NCI-H748 treated with DMSO at 0.1 percent for 48 hours (cell line): ENCODE measurements around the gene MAP3K14.
A peak's percentile ranks its signal among the peaks of the same experiment; 100 is the strongest.
"Not testable (repeated sequence)": the region's sequence is repeated elsewhere in the genome, so short reads cannot be mapped to it uniquely, and the experiment has no call there.

Source experiments
- DNase-seq: peaks from one replicate; lab custom pipeline; 2025; lab: John Stamatoyannopoulos, UW

MAP3K14 gene

DNA sequence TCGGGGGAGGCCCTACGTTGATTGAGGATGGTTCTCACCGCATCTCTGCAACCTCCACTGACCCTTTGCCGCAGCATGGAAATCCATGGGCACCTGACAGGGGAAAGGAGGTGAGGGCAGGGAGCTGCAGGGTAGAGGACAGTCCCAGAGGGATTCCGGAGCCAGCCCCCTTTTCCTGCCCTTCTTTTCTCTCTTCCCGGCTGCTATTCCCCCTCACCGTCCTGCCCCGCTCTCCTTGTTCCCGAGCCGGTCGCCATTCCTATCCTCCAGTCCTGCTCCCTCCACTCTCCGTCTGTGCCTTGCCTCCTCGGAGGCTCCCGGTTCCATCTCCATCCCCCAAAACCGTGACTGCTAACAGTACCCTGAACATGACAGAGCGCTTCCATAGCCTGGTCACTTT, 59.7 kb downstream of the MAP3K14 start:
- no peak for DNase-seq

DNA sequence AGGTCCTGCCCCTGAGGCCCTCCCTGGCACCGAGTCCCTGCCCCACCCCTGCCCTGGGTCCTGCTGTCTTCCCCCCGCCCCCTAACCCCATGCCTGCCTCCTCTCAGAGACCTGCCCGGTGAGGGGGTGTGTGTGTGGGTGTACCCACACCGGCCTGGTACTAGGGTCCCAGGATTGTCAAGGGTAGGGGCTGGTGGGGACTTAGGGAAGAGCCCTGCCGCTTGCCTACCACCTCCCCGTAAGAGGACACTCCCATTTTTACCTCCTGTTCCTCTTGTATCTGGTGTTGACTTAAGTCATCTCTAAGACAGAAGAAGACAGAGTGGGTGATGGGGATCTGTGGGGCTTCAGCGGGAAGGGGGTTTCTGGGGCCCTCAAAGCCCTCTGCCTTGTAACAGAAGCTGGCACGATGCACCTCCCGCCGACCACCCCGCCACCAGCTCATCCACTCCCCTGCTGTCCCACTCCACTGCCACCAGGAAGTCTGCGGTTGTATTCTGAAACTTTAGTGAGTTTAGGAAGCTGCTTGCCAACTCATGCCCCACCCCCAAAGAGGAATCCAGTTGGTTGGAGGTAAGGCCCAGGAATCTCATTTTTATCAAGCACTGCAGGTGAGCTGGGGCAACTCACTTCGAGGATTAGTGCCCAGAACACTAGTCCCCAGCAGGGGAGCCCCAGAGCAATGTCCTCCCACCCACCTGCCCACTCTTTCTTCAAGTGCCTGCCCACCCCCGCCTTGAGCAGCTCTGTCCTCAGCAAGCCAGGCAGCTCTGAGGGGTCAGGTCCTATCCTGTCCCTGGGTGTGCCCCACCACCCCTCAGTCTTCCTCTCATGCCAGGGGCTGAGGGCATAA, 60.5 kb downstream of the MAP3K14 start:
- no peak for DNase-seq

DNA sequence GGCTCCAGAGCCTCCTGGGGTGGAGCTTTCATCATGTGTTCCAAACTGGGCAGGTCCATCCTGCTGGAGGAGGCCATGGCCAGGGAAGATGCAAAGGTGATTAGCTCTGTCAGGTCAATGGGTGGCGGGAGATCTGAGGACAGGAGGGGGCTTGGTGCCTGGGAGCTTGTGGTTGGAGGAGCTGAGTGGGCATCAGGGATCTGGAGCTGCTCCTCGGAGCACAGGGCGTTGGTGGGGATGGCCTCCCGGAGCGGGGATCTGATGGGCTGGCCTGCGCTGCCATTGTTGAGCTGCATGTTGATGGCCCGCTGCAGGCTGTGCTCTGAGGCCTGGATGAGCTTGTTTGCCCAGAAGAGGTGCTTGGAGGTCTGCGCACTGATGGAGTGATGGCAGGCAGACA, 61.5 kb downstream of the MAP3K14 start:
- no peak for DNase-seq

DNA sequence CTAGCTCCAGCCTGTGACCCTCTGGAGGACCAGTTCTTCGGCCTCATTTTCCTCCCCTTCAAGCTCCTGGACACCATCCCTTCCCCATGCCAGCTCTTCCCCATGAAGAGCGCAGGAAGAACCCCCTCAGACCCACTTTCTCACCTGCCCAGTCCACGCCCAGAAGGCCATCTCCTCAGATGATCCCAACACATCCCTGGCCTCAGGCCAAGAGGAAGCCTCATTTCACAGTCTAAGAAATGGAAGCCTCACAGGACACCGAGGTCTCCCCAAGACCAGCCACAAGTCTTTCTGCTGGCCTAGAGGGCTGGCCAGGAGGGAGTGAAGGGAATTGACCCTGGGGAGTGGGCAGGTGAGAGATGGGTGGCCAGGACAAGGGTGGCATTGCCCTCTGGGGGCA, 62.9 kb downstream of the MAP3K14 start:
- DNase-seq: no peak

DNA sequence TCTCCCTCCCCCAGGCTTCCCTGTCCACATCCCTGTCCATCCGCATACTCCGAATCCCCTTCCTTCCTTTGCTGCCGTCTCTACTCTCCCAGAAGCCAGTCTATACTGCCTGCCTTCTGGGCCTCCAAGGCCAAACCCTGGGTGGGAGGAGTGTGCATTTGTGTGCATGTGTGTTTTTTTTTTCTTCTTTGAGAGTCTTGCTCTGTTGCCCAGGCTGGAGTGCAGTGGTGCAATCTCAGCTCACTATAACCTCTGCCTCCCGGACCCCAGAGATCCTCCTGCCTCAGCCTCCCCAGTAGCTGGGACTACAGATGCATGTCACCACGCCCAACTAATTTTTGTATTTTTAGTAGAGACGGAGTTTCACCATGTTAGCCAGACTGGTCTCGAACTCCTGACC, 63.6 kb downstream of the MAP3K14 start:
- not testable (repeated sequence) for DNase-seq

DNA sequence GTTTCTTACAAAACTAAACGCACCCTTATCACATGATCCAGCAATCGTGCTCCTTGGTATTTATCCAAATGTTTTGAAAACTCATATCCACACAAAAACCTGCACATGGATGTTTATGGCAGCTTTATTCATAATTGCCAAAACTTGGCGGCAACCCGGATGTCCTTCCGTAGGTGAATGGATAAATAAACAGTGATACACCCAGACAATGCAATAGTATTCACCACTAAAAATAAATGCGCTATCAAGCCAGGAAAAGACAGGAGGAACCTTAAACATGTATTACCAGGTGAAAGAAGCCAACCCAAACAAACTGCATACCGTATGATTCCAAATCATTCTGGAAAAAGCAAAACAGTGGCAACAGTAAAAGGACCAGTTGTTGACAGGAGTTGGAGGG, 64.9 kb downstream of the MAP3K14 start:
- no peak for DNase-seq

DNA sequence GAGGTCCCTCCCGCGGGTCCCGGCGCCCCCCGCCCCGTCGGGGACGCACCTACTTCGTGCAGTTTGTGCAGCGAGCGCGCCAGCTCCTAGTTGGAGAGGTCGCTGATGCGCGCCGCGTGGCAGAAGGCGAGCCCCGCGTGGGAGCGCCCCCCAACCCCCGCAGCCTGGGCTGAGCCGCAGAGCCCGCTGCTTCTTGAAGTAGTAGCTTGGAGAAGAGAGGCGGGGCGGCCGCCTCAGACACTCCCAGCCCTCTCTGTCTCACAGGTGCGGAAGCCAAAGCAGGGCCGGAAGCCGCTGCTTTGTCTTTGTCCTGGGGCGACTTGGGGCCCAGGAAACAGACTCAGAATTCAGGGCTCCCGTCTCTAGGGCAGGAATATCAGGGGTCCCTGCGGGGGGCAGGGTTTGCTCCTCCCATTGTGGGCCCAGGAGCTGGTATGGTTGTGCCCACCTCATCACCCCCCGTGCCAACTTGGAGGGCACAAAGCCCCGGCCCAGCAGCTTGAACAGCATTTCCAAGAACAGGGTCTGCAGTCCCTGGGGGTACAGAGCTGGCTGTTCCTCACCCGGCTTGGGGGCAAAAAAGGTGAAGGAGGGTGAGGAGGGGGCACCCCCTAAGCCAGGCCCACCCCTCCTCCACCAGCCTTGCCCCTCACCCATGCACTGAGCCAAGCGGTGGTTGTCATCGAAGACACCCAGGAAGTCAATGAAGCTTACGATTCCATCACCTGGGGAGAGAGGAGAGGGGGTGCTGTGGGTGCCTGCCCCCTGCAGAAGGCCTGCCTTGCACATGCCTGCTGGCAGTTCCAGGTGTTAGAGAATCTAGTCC, 68.5 kb downstream of the MAP3K14 start:
- peak; percentile 7 for DNase-seq

DNA sequence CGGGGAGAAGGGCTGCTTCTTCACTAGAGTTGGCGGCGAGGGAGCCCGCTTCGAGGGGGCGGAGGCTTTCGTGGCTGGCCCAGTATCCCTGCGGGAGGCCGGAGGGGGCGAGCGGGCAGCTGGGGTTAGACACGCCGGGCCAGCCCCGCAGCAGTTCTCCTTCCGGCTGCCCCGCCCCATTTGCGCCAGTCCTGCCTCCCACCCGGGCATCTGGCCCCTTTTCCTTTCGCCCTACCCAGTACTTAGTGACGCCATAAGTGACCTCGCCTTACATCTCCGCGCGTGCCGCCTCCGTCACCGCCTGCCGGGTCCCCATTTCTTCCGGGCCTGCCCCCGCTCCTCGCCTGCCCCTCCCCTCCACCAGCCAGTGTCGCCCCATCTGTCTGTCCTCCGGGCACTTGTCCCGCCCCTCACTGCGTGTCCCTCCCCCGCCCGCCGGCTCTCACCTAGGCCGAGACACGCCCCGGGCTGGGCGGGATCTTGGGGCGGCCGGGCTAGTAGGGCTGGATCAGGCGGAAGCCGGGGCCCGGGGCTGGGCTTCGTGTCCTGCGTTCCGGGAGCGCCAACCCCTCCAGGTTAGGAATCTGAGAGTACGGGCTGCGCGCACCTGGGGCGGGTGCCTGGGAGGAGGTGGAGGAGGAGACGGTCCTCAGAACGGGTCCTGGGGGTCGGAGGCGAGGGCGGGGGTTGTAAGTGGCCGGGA, 69.2 kb downstream of the MAP3K14 start:
- peak; percentile 94 for DNase-seq

DNA sequence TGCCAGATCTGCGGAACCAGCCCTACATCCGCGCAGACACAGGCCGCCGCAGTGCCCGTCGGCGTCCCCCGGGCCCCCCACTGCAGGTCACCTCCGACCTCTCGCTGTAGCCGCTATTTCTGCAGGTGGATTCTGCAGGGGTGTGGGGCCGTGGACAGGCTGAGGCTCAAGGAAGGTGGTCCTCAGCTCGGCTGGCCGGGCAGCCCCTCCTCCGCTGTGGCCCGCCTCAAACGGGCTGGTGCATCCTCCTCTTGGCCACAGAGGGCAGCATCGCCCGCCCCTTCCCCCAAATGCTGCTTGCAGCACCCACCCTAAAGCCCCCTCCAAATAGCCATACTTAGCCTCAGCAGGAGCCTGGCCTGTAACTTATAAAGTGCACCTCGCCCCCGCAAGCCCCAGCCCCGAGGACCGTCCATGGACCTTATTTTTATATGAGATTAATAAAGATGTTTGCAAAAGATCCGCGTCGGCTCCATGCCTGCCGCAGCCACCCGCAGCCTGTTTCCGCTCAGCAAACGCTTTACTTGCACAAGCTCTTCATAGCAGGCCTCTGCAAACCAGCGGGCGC, 69.9 kb downstream of the MAP3K14 start:
- DNase-seq: no peak

DNA sequence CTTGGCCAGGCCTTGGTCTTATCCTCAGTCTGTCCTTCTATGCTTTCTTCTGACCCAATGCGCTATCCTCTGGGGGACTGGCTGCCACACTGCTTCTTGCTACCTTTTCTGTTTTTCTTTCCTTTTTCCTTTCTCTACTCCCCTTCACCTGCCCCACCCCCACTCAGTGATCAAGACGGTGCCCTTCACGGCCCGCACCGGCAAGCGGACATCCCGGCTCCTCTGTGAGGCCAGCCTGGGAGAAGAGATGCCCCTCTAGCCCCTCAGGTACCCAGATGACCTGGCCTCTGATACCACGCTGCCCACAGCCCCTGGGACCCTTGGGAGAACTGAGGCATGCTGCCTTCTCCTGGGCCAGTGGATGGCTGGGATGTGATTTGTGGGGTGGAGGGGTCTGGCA, 70.5 kb downstream of the MAP3K14 start:
- DNase-seq: no peak

DNA sequence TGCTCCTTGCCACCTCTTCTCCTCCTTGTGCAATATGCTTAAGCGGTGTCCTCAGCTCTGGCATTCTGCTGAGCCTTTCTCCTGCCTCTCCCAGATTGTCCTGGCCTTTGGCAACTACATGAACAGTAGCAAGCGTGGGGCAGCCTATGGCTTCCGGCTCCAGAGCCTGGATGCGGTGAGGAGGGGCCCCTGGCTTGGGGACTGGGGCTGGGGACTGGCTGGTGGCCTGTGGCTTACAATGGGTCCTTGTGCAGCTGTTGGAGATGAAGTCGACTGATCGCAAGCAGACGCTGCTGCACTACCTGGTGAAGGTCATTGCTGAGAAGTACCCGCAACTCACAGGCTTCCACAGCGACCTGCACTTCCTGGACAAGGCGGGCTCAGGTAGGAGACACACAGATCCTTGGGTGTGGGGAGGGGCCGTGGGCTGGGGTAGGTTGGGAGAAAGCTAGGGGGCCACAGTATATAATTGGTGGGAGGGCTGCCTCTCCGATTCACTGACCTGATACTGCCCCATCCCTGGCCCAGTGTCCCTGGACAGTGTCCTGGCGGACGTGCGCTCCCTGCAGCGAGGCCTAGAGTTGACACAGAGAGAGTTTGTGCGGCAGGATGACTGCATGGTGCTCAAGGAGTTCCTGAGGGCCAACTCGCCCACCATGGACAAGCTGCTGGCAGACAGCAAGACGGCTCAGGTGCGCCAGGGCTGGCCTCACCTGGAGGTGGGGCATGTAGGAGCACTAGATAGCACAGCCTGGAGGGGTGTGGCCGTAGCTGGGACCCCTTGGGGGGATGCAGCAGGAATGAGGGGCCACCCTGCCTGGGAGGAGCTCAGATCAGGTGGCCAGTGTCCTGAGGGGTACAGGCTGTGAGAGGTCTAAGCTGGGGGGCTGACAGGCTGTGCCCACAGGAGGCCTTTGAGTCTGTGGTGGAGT, 71.8 kb downstream of the MAP3K14 start:
- no peak for DNase-seq

DNA sequence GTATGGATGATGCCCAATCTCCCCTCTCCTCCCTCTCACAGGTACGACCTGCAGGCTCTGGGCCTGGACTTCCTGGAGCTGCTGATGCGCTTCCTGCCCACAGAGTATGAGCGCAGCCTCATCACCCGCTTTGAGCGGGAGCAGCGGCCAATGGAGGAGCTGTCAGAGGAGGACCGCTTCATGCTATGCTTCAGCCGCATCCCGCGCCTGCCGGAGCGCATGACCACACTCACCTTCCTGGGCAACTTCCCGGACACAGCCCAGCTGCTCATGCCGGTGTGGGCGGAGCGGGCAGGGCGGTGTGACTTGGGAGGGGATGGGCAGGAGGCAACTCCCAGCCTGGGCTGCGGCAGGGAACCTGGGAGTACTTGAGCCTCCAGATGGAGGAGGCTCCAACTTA, 73.1 kb downstream of the MAP3K14 start:
- no peak for DNase-seq

DNA sequence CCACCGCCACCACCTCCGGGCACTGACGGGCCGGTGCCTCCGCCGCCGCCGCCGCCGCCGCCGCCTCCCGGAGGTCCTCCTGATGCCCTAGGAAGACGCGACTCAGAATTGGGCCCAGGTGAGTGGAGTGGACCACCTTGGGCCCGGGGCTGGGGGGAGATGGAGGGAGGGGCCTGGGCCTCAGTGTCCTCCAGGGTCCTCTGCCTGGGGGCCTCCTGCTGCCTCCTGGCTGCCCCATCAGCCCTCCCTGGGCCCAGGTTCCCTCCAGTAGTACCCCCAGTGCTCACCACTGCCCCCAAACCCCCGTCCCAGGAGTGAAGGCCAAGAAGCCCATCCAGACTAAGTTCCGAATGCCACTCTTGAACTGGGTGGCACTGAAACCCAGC, 74.8 kb downstream of the MAP3K14 start:
- DNase-seq: no peak

DNA sequence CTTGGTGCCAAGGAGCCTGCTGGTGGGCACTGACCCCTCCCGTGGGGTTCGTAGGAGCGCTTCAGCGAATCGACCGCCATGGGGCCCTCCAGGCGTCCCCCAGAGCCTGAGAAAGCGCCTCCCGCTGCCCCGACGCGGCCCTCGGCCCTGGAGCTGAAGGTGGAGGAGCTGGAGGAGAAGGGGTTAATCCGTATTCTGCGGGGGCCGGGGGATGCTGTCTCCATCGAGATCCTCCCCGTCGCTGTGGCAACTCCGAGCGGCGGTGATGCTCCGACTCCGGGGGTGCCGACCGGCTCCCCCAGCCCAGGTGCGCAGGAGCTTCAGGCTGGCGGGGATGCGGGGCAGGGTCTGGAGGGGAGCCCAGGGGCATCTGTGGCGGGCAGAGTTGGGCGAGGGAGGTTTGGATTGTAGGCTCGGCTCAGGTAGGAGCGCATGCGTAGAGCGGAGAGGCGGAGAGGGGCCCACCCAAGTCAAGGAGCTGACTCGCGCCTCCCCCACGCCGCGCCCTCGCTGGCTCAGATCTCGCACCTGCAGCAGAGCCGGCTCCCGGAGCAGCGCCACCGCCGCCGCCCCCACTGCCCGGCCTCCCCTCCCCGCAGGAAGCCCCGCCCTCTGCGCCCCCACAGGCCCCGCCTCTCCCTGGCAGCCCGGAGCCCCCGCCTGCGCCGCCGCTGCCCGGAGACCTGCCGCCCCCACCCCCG, 75.3 kb downstream of the MAP3K14 start:
- peak; percentile 64 for DNase-seq

DNA sequence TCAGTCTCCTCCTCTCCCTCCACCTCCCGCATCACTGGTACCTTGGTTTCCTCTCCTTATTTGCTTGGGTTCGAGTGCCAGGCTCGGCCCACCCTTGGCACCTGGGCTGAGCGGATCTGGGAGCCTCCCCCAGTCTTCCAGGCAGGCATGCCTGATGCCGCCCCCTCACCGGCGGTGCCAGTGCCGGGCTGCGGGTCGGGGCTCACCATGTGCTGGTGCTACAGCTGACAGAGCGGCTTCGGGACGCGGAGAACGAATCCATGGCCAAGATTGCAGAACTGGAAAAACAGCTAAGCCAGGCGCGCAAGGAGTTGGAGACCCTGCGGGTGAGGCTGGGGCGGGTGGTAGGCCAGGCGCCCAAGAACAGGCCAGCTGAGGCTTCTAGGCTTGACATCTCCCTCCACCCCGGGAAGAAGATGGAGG, 75.9 kb downstream of the MAP3K14 start:
- no peak for DNase-seq

DNA sequence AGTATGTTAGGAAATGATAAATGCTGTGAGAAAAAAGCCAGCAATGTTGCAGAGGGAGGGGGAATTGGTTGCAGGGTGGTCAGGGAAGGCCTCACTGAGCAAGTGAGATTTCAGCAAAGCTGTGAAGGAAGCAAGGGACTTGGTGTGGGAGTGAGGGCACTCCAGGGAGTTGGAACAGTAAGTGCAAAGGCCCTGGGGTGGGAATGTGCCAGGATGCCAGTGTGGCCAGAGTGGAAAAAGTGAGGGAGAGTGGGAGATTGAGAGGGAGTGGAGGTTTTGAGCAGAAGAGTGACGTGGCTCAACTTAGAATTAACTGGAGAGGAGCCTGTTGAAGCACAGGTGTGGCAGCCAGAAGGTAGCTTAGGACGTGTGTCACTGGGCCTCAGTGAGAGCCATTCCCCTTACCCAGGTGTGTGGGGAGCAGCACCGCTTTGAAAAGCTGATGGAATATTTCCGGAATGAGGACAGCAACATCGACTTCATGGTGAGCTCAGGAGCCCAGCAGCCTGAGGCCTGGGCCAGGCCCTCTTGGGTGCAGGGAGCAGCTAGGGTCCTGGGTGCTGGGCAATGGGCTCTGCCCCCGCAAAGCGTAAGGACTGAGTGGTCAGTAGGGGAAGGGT, 78.6 kb downstream of the MAP3K14 start:
- DNase-seq: no peak

DNA sequence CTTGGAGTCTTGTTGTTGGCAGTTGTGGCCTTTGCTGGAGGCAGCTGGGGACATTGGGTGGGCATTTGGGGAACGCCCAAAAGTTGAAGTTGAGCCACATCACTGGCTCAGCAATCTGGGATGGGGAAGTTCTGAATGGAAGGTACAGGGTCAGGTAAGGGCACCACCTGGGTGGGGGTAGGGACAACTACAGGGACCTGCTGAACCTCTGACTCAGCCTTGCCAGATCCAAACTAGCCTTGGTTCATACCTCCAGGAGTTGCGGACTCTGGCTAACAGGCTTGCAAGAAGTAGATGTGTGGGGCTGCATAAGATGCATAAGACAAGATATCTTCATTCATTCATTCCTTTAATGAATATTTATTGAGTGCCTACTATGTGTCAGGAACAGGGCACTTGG, 79.1 kb downstream of the MAP3K14 start:
- DNase-seq: no peak

DNA sequence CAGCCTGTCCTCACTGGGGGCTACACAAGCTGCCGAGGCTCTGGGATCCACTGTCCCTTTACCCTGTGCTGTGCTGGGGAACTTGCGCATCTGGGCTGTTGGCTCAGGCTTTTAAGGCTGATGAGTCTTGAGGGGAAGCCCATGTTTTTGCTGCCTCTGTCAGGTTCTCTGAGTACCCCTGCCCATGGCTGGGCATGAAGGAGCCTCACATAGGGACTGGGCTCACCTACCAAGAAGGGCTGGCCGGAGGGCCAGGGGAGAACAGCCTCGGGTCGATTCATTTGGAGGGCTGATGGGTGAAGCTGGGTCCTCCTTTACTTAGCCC, 80.6 kb downstream of the MAP3K14 start:
- no peak for DNase-seq

DNA sequence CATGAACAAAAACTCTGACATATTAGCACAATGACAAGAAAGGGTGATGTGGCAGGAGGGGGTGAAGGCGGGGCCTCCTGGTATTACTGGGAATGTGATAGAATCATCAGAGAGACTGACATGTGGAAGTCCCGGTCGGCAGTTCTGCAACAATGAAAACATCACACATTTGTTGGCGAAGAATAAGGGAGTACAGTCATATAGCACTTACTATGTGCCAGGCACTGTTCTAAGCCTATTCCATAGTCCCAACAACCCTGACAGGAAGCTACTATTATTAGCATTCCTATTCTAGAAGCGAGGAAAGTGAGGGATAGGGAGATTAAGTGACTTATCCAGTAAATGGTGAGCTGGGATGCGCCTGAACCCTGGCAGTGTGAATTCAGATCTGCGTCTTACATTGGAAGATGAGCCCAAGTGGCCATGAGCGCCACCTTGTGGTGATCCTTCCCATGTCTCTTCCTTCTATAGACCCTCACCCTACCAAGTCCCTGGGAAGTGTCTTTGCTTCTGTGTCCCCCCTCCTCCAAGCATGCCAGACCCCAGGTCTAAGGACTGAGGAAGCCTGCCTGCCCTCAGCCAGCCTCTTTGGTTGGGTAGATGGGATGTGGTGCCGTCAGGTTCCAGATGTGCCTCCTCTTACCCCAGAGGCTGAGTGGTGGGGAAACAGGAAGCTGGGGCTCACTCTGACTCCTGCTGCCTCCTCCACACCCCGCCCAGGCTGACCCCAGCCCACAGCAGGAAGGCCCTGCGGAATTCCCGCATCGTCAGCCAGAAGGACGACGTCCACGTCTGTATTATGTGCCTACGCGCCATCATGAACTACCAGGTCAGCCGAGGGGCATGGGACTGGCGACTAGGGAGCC, 81.2 kb downstream of the MAP3K14 start:
- peak; percentile 53 for DNase-seq
